ENCODE data around the gene COCH. TPM values are rescaled to one million over a fixed set of nuclear protein-coding genes. Genes with fewer than 3 reads are reported as not detected.

COCH gene
- total RNA-seq, 1 experiment from 2014 or later, result 87.6 TPM

- Histone ChIP-seq H3K4me3 (ENCODE audit: low read depth, low read length, poor library complexity, severe bottlenecking) (no peak overlapping the region), H3K27me3 (replicated peaks; ENCODE audit: insufficient read depth, low read depth, low read length, poor library complexity) (no peaks in the 10 kb centered on the region), H3K27ac (ENCODE audit: low read depth, low read length, poor library complexity, severe bottlenecking) (no peak overlapping the region), H3K36me3 (ENCODE audit: insufficient read depth, low read length, poor library complexity, severe bottlenecking) (peaks cover 44% of the 10 kb centered on the region), H3K9me3 (ENCODE audit: low read depth, low read length, poor library complexity, severe bottlenecking) (no peaks in the 10 kb centered on the region), H3K4me1 (ENCODE audit: insufficient read depth, low read length, poor library complexity, severe bottlenecking) (no peaks in the 10 kb centered on the region)
- no peak for DNase-seq (ENCODE audit: low spot score)
- POLR2A ChIA-PET (ENCODE audit: low non-redundant PET), result no interaction called here
- no peak for TF ChIP-seq EZH2 (IDR thresholded peaks at IDR 0.05; ENCODE audit: borderline replicate concordance, low read depth, low read length, poor library complexity, severe bottlenecking)
- TF ChIP-seq, protein P1, sequence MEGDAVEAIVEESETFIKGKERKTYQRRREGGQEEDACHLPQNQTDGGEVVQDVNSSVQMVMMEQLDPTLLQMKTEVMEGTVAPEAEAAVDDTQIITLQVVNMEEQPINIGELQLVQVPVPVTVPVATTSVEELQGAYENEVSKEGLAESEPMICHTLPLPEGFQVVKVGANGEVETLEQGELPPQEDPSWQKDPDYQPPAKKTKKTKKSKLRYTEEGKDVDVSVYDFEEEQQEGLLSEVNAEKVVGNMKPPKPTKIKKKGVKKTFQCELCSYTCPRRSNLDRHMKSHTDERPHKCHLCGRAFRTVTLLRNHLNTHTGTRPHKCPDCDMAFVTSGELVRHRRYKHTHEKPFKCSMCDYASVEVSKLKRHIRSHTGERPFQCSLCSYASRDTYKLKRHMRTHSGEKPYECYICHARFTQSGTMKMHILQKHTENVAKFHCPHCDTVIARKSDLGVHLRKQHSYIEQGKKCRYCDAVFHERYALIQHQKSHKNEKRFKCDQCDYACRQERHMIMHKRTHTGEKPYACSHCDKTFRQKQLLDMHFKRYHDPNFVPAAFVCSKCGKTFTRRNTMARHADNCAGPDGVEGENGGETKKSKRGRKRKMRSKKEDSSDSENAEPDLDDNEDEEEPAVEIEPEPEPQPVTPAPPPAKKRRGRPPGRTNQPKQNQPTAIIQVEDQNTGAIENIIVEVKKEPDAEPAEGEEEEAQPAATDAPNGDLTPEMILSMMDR (conservative IDR thresholded peaks at IDR 0.05; ENCODE audit: low read depth, low read length), result no peak
- intact Hi-C loops (cut with micrococcal nuclease; ENCODE audit: unreplicated experiment), result loop anchor here (10.0 kb wide), 1 partner anchor 196 kb away; no protein-coding TSS in a partner anchor
- CTCF ChIA-PET, result no interaction called here
- BruUV-seq (replicated peaks), result no TSS peak
These were observed 14.9 kb downstream of the COCH start for GRCh38 chr14:30889244-30889594.

GRCh38 chr14:30893819-30894218 is 19.5 kb downstream of the COCH start:
- BruUV-seq (replicated peaks), result no TSS peak
- Histone ChIP-seq H3K4me1 (ENCODE audit: insufficient read depth, low read length, poor library complexity, severe bottlenecking) (no peaks in the 10 kb centered on the region), H3K27me3 (replicated peaks; ENCODE audit: insufficient read depth, low read depth, low read length, poor library complexity) (no peaks in the 10 kb centered on the region), H3K9me3 (ENCODE audit: low read depth, low read length, poor library complexity, severe bottlenecking) (no peaks in the 10 kb centered on the region), H3K27ac (ENCODE audit: low read depth, low read length, poor library complexity, severe bottlenecking) (no peak overlapping the region), H3K36me3 (ENCODE audit: insufficient read depth, low read length, poor library complexity, severe bottlenecking) (peaks cover 40% of the 10 kb centered on the region), H3K4me3 (ENCODE audit: low read depth, low read length, poor library complexity, severe bottlenecking) (no peak overlapping the region)
- DNase-seq (ENCODE audit: low spot score), result no peak
- no peak for TF ChIP-seq EZH2 (IDR thresholded peaks at IDR 0.05; ENCODE audit: borderline replicate concordance, low read depth, low read length, poor library complexity, severe bottlenecking)
- TF ChIP-seq, protein P1 (conservative IDR thresholded peaks at IDR 0.05; ENCODE audit: low read depth, low read length), result no peak
- intact Hi-C loops (cut with micrococcal nuclease; ENCODE audit: unreplicated experiment), result no loop called here
- ChIA-PET POLR2A (ENCODE audit: low non-redundant PET) (no interaction called here), CTCF (no interaction called here)

DNA sequence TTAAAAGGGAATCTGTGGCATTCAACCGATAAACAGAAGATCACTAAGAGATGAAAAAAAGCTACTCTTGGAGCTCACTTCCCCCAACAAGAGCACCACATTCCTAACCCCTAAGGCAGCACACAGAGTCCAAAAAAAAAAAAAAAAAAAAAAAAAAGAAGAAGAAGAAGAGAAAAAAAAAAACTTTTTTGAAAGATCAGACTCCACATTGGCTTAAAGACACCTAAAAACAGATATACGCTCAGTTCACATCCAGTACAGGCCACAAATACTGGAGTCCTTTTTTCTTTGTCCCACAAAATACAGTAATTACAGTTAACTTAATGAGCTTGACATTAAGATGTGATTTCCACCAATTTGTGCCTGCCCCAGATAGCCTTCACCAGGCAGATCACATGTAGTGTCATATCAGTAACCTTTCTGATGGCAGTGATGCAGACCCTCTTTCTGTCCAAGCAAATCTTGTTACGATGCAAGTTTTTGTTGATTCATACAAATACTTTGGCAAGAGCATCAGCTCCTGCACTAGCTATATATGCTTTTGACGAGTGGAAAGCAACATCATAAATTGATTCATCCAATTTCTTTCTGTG is 20.7 kb downstream of the COCH start:
- Histone ChIP-seq H3K9me3 (ENCODE audit: low read depth, low read length, poor library complexity, severe bottlenecking) (no peaks in the 10 kb centered on the region), H3K27me3 (replicated peaks; ENCODE audit: insufficient read depth, low read depth, low read length, poor library complexity) (no peaks in the 10 kb centered on the region), H3K4me3 (ENCODE audit: low read depth, low read length, poor library complexity, severe bottlenecking) (no peak overlapping the region), H3K36me3 (ENCODE audit: insufficient read depth, low read length, poor library complexity, severe bottlenecking) (peaks cover 35% of the 10 kb centered on the region), H3K4me1 (ENCODE audit: insufficient read depth, low read length, poor library complexity, severe bottlenecking) (no peaks in the 10 kb centered on the region), H3K27ac (ENCODE audit: low read depth, low read length, poor library complexity, severe bottlenecking) (no peak overlapping the region)
- CTCF ChIA-PET, result no interaction called here
- TF ChIP-seq EZH2 (IDR thresholded peaks at IDR 0.05; ENCODE audit: borderline replicate concordance, low read depth, low read length, poor library complexity, severe bottlenecking), result no peak
- TF ChIP-seq, protein P1 (conservative IDR thresholded peaks at IDR 0.05; ENCODE audit: low read depth, low read length), result no peak
- no peak for DNase-seq (ENCODE audit: low spot score)
- BruUV-seq (replicated peaks), result TSS peak; percentile 11
- intact Hi-C loops (cut with micrococcal nuclease; ENCODE audit: unreplicated experiment), result no loop called here
- POLR2A ChIA-PET (ENCODE audit: low non-redundant PET), result no interaction called here
